ENCODE data around the gene SCUBE2.

DNA sequence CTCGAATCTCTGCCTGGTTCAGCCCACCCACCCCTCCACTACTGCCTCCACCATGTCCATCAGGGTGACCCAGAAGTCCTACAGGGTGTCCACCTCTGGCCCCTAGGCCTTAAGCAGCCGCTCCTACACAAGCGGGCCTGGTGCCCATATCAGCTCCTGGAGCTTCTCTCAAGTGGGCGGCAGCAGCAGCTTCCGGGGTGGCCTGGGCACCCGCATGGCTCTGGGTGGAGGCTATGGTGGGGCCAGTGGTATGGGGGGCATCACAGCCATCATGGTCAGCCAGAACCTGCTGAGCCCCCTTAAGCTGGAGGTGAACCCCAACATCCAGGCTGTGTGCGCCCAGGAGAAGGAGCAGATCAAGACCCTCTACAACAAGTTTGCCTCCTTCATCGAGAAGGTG, 3.0 kb upstream of the SCUBE2 start:
- TF ChIP-seq, protein P1, sequence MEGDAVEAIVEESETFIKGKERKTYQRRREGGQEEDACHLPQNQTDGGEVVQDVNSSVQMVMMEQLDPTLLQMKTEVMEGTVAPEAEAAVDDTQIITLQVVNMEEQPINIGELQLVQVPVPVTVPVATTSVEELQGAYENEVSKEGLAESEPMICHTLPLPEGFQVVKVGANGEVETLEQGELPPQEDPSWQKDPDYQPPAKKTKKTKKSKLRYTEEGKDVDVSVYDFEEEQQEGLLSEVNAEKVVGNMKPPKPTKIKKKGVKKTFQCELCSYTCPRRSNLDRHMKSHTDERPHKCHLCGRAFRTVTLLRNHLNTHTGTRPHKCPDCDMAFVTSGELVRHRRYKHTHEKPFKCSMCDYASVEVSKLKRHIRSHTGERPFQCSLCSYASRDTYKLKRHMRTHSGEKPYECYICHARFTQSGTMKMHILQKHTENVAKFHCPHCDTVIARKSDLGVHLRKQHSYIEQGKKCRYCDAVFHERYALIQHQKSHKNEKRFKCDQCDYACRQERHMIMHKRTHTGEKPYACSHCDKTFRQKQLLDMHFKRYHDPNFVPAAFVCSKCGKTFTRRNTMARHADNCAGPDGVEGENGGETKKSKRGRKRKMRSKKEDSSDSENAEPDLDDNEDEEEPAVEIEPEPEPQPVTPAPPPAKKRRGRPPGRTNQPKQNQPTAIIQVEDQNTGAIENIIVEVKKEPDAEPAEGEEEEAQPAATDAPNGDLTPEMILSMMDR (IDR thresholded peaks at IDR 0.05), result no peak
- TF ChIP-seq POLR2A (IDR thresholded peaks at IDR 0.05), result no peak

All from testis (tissue), 2 donors.